Esophagus squamous epithelium (tissue), 4 donors: Measurements from ENCODE around the gene FBXL7.

Experiments used
- CTCF ChIP-seq, 6 experiments: fragments of 450-650 bp in 4 of 6; fragments of 200-600 bp in 2 of 6; sonication (generic) in 2 of 6; IDR thresholded peaks; one replicate each; pipeline ENCODE4 v1.5.1; 2016 to 2019; ENCODE audit warnings: antibody characterized with exemption in 6 of 6, mild to moderate bottlenecking in 4 of 6, moderate library complexity in 4 of 6
- POLR2A ChIP-seq, 4 donors: fragments of 450-650 bp; IDR thresholded peaks; one replicate each; pipeline ENCODE4 v1.6.1; 2017; ENCODE audit warnings: antibody characterized with exemption in 4 of 4, mild to moderate bottlenecking in 4 of 4, moderate library complexity in 3 of 4

GRCh38 chr5:15640116-15640515, 140.1 kb downstream of the FBXL7 start:
- TF ChIP-seq CTCF (IDR thresholded peaks at IDR 0.05): no peak
- no peak for TF ChIP-seq POLR2A (IDR thresholded peaks at IDR 0.05)
